Spleen (tissue), 11 donors: ENCODE measurements around the gene TMEM259. TPM values are rescaled to one million over a fixed set of nuclear protein-coding genes. Genes with fewer than 3 reads are reported as not detected.
A peak's percentile ranks its signal among the peaks of the same experiment; 100 is the strongest.

ENCODE experiments used
- DNase-seq: peaks from one replicate; pipeline ENCODE4 v3.0.0-alpha.2; 2020
- H3K27ac ChIP-seq, 8 donors: fragments of 200-600 bp; sonication (generic) in 7 of 8; 1 replicate in 4 of 8; 2 replicates in 4 of 8; pipeline versions ENCODE4 v1.5.0 to v1.8.0; 2016 to 2021; ENCODE audit warnings: inconsistent platforms in 4 of 8, mild to moderate bottlenecking in 4 of 8, moderate library complexity in 1 of 8
- H3K27me3 ChIP-seq, 7 donors: fragments of 200-600 bp; sonication (generic) in 6 of 7; replicated peaks in 1 of 7; 1 replicate in 4 of 7; 2 replicates in 3 of 7; pipeline versions ENCODE4 v1.5.0 to v1.8.0; 2016 to 2021; ENCODE audit warnings: inconsistent platforms in 3 of 7, mild to moderate bottlenecking in 1 of 7
- H3K36me3 ChIP-seq, 6 donors: fragments of 200-600 bp; sonication (generic) in 5 of 6; 1 replicate in 4 of 6; 2 replicates in 2 of 6; pipeline versions ENCODE4 v1.5.0 to v1.8.0; 2016 to 2021; ENCODE audit warnings: inconsistent platforms in 2 of 6
- H3K4me1 ChIP-seq, 6 donors: fragments of 200-600 bp; sonication (generic) in 5 of 6; 1 replicate in 3 of 6; 2 replicates in 3 of 6; pipeline versions ENCODE4 v1.5.0 to v1.8.0; 2016 to 2021; ENCODE audit warnings: inconsistent platforms in 3 of 6
- H3K4me3 ChIP-seq, 8 donors: fragments of 200-600 bp; sonication (generic) in 7 of 8; 1 replicate in 4 of 8; 2 replicates in 4 of 8; pipeline versions ENCODE4 v1.5.0 to v1.8.0; 2016 to 2021; ENCODE audit warnings: inconsistent platforms in 4 of 8, mild to moderate bottlenecking in 4 of 8, moderate library complexity in 2 of 8
- H3K9me3 ChIP-seq, 8 donors: fragments of 200-600 bp; sonication (generic) in 7 of 8; 1 replicate in 4 of 8; 2 replicates in 4 of 8; pipeline versions ENCODE4 v1.5.0 to v1.8.0; 2016 to 2021; ENCODE audit warnings: inconsistent platforms in 4 of 8
- POLR2A ChIP-seq, 3 donors: fragments of 450-650 bp; IDR thresholded peaks; one replicate each; pipeline ENCODE4 v1.5.1; 2017; ENCODE audit warnings: antibody characterized with exemption in 3 of 3, mild to moderate bottlenecking in 1 of 3
- POLR2AphosphoS5 ChIP-seq, 3 donors: sonication (generic); formaldehyde crosslinking; IDR thresholded peaks; one replicate each; pipeline ENCODE4 v1.5.1; 2017; ENCODE audit warnings: antibody characterized with exemption in 3 of 3
- WGBS, 5 donors: extraction: QIAGEN DNeasy Blood & Tissue Kit in 3 of 5; methylation state at CpG; one replicate each; pipeline versions ENCODE4 v1.1.5 to v1.1.7; 2013 to 2018; 5-methylcytosine and 5-hydroxymethylcytosine counted together
- intact Hi-C: fragments of 100-400 bp; cut with DNase I; formaldehyde crosslinking; loops from one replicate; pipeline ENCODE4 v1.15.0; 2023; ENCODE audit warnings: low total_unique reads
- polyA plus RNA-seq, 3 donors: library from polyadenylated mRNA; stranded (reverse); fragments of 200-250 nt; gene quantifications; one replicate each; pipeline ENCODE4 v1.2.1, GENCODE V29; 2013
- total RNA-seq, 7 donors: library from RNA; depleted of rRNA in 3 of 7; stranded (reverse); fragments of >200 nt in 3 of 7; fragmentation: NEBNext Ultra II Directional in 4 of 7; extraction: Animal tissue kit (Norgen Biotek cat#: 25700) in 4 of 7; gene quantifications; one replicate each; pipeline versions ENCODE4 v1.1.0 to v1.2.1, GENCODE V29; 2016 to 2021
- TF ChIP-seq, protein P1 (sequence below), 11 experiments: fragments of 200-600 bp in 7 of 11; fragments of 450-650 bp in 4 of 11; sonication (generic) in 4 of 11; IDR thresholded peaks in 8 of 11; conservative IDR thresholded peaks in 3 of 11; 1 replicate in 7 of 11; 2 replicates in 4 of 11; pipeline versions ENCODE4 v1.4.0 to v1.8.0; 2016 to 2021; ENCODE audit warnings: antibody characterized with exemption in 11 of 11, inconsistent platforms in 4 of 11, mild to moderate bottlenecking in 1 of 11
- donor health status: healthy with polysubstance abuse.
- donor health status: DM: no; HTN: no; CAD: no; lungs with moderate emphysema.
- donor health status: DM: no; HTN: no; CAD: no.
- donor health status: Bipolar disorder and iron deficiency.
- donor health status: healthy.
- donor health status: DM: no; HTN: no; CAD: no.
- donor health status: DM: yes; HTN: yes; CAD: no.

TMEM259 gene
- total and polyA plus RNA-seq, 10 donors: 172 to 560 (median 241) TPM

GRCh38 chr19:1008268-1009040, 12.5 kb downstream of the TMEM259 start:
- H3K4me1 ChIP-seq: peaks cover 0 to 30% (median 6%) of the 10 kb centered on the region in 6 donors

DNA sequence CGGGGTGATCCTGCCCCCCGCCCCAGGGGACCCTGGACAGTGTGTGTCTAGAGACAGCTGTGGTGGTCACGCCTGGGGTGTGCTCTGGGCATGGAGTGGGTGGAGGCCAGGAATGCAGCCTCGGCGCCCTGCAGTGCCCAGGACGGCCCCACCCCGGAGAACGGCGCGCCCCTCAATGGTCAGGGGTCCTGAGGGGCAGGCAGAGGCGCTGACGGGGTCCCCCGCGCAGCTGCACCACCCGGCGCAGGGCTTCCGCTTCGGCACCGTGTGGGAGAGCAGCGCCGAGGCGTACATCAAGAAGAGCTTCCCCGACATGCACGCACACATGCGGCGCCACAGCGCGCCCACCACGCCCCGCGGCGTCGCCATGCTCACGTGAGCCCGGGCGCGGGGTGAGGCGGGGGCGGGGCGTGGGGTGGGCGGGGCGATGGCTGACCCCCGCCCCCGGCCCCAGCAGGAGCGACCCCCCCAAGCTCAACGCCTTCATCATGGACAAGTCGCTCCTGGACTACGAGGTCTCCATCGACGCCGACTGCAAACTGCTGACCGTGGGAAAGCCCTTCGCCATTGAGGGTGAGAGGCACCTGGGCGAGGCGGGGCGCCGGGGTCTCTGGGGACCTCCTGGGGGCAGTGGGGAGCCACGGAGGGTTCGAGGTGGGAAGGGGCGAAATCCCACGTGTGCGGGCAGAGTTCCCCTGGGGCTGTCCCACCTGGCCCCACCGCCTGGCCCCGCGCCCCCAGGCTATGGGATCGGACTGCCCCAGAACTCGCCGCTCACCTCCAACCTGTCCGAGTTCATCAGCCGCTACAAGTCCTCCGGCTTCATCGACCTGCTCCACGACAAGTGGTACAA, 13.3 kb downstream of the TMEM259 start:
- WGBS, 5 donors: 90 to 94% (median 93%) methylated on average over 13 to 73 of the region's 73 CpGs
- DNase-seq: no peak
- intact Hi-C loops: no loop called here
- no peak overlapping the region for H3K4me3 ChIP-seq
- H3K27me3 ChIP-seq: peaks cover 0 to 22% (median under 1%) of the 10 kb centered on the region in 7 donors
- peaks cover 3 to 58% (median 44%) of the 10 kb centered on the region in 6 donors for H3K36me3 ChIP-seq
- no peaks in the 10 kb centered on the region for H3K9me3 ChIP-seq
- TF ChIP-seq, protein P1, sequence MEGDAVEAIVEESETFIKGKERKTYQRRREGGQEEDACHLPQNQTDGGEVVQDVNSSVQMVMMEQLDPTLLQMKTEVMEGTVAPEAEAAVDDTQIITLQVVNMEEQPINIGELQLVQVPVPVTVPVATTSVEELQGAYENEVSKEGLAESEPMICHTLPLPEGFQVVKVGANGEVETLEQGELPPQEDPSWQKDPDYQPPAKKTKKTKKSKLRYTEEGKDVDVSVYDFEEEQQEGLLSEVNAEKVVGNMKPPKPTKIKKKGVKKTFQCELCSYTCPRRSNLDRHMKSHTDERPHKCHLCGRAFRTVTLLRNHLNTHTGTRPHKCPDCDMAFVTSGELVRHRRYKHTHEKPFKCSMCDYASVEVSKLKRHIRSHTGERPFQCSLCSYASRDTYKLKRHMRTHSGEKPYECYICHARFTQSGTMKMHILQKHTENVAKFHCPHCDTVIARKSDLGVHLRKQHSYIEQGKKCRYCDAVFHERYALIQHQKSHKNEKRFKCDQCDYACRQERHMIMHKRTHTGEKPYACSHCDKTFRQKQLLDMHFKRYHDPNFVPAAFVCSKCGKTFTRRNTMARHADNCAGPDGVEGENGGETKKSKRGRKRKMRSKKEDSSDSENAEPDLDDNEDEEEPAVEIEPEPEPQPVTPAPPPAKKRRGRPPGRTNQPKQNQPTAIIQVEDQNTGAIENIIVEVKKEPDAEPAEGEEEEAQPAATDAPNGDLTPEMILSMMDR (IDR thresholded peaks at IDR 0.05 in 8 of 11, conservative IDR thresholded peaks at IDR 0.05 in 3 of 11): no peak
- TF ChIP-seq POLR2A (IDR thresholded peaks at IDR 0.05) (no peak), POLR2AphosphoS5 (IDR thresholded peaks at IDR 0.05) (peak in 1 of 3 donors; percentile 49)
- no peak overlapping the region for H3K27ac ChIP-seq
- peaks cover 0 to 22% (median 2%) of the 10 kb centered on the region in 6 donors for H3K4me1 ChIP-seq

More at GRCh38 chr19:1008268-1009040, 12.5 kb downstream of the TMEM259 start:
- H3K9me3 ChIP-seq: no peaks in the 10 kb centered on the region
- TF ChIP-seq POLR2AphosphoS5 (IDR thresholded peaks at IDR 0.05) (peak in 1 of 3 donors; percentile 53), POLR2A (IDR thresholded peaks at IDR 0.05) (no peak)
- WGBS, 5 donors: 91 to 93% (median 92%) methylated on average over 21 to 45 of the region's 45 CpGs
- peak overlapping the region in 1 of 8 donors; percentile 1 for H3K4me3 ChIP-seq
- H3K27ac ChIP-seq: peak overlapping the region in 6 of 8 donors; percentile 53 to 78 (median 65)
- intact Hi-C loops: no loop called here
- peaks cover 0 to 13% (median 0%) of the 10 kb centered on the region in 7 donors for H3K27me3 ChIP-seq
- H3K36me3 ChIP-seq: peaks cover 3 to 66% (median 51%) of the 10 kb centered on the region in 6 donors
- DNase-seq: no peak

DNA sequence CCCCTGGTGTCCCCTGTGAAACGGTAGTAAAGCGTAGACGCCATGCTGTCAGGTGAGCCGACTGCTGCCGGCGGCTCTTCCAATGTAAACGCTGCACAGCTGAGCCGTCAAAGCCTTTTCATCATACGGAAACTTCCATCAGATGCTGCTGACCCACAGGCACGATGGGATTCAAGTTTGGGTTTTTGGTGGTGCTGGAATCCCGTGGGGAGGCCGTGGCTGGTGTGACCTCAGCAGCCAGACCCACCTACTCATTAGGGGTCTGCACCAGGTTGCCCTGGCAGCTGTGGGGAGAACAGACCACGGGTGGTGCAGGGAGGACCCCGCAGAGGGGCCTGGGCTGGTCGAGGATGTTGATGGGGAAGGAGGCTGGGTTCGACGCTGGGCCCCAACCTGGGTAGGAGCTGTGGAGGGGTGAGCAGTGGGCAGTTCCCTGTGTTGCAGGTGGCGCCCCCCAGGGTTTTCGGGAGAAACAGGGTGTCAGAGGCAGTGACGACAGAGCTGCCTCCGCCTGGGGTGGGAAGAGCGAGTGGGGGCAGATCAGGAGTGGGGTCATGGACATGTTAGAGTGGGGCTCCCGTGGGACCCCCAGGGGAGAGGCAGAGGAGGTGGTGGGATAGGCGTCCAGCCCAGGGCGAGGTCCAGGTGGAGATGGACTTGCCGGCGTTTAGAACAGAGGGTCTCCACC, 14.1 kb downstream of the TMEM259 start:
- no peak for DNase-seq
- peaks cover under 1 to 50% (median 36%) of the 10 kb centered on the region in 6 donors for H3K36me3 ChIP-seq
- 74 to 88% (median 82%) methylated on average over 16 to 27 of the region's 27 CpGs for WGBS, 5 donors

GRCh38 chr19:1004803-1005664, 15.9 kb downstream of the TMEM259 start:
- intact Hi-C loops: no loop called here
- H3K4me3 ChIP-seq: no peak overlapping the region
- peaks cover 10 to 34% (median 18%) of the 10 kb centered on the region in 6 donors for H3K4me1 ChIP-seq
- WGBS, 5 donors: 86 to 93% (median 90%) methylated on average over 33 to 70 of the region's 70 CpGs
- H3K36me3 ChIP-seq: peaks cover 0 to 32% (median 18%) of the 10 kb centered on the region in 6 donors
- H3K27ac ChIP-seq: no peak overlapping the region
- H3K9me3 ChIP-seq: no peaks in the 10 kb centered on the region
- TF ChIP-seq POLR2AphosphoS5 (IDR thresholded peaks at IDR 0.05) (peak; percentile 48 to 75 (median 64)), POLR2A (IDR thresholded peaks at IDR 0.05) (no peak)
- TF ChIP-seq, protein P1 (IDR thresholded peaks at IDR 0.05 in 8 of 11, conservative IDR thresholded peaks at IDR 0.05 in 3 of 11): no peak
- no peak for DNase-seq
- peaks cover 0 to 47% (median 24%) of the 10 kb centered on the region in 7 donors for H3K27me3 ChIP-seq

More for the DNA sequence above, 14.1 kb downstream of the TMEM259 start:
- Histone ChIP-seq H3K27me3 (peaks cover 0 to 29% (median 7%) of the 10 kb centered on the region in 7 donors), H3K9me3 (no peaks in the 10 kb centered on the region), H3K4me1 (peaks cover 0 to 23% (median 3%) of the 10 kb centered on the region in 6 donors), H3K4me3 (no peak overlapping the region), H3K27ac (no peak overlapping the region)
- TF ChIP-seq POLR2AphosphoS5 (IDR thresholded peaks at IDR 0.05) (peak in 1 of 3 donors; percentile 10), POLR2A (IDR thresholded peaks at IDR 0.05) (no peak)
- intact Hi-C loops: no loop called here
